Activated CD4-positive, CD25-positive, alpha-beta regulatory T cell (primary cell): ENCODE results near the gene FOXD4L1.
"Not testable (repeated sequence)": the region's sequence is repeated elsewhere in the genome, so short reads cannot be mapped to it uniquely, and the experiment has no call there.

Experiments used
- DNase-seq, 4 experiments: peaks; one replicate each; lab custom pipeline; 2025; lab: John Stamatoyannopoulos, UW

FOXD4L1 gene

GRCh38 chr2:113498365-113498764 is at the start of gene FOXD4L1:
TSS of gene FOXD4L1 (plus strand) at chr2:113498665. CDS start at chr2:113499257, 592 bp downstream.
- DNase-seq, result not testable (repeated sequence)

- not testable (repeated sequence) for DNase-seq
Measured at GRCh38 chr2:113465770-113466169, 32.7 kb upstream of the FOXD4L1 start.

GRCh38 chr2:113476688-113477368 is 21.6 kb upstream of the FOXD4L1 start:
- not testable (repeated sequence) for DNase-seq

- DNase-seq, result not testable (repeated sequence)
Measured at GRCh38 chr2:113496527-113496926, 1.9 kb upstream of the FOXD4L1 start.

- DNase-seq, result not testable (repeated sequence)
Measured at GRCh38 chr2:113499019-113499885, 787 bp downstream of the FOXD4L1 start.

GRCh38 chr2:113499886-113500722 is 1.6 kb downstream of the FOXD4L1 start:
- not testable (repeated sequence) for DNase-seq

GRCh38 chr2:113500723-113501038 is 2.2 kb downstream of the FOXD4L1 start:
- DNase-seq, result not testable (repeated sequence)

- not testable (repeated sequence) for DNase-seq
Measured at GRCh38 chr2:113502216-113503093, 4.0 kb downstream of the FOXD4L1 start.

- DNase-seq, result not testable (repeated sequence)
Measured at GRCh38 chr2:113503094-113504042, 4.9 kb downstream of the FOXD4L1 start.

GRCh38 chr2:113504081-113504480 is 5.6 kb downstream of the FOXD4L1 start:
- not testable (repeated sequence) for DNase-seq

- not testable (repeated sequence) for DNase-seq
Measured at GRCh38 chr2:113507394-113508140, 9.1 kb downstream of the FOXD4L1 start.

GRCh38 chr2:113508187-113508586 is 9.7 kb downstream of the FOXD4L1 start:
- not testable (repeated sequence) for DNase-seq

- DNase-seq, result not testable (repeated sequence)
Measured at GRCh38 chr2:113510913-113511312, 12.4 kb downstream of the FOXD4L1 start.

- DNase-seq, result not testable (repeated sequence)
Measured at GRCh38 chr2:113511859-113512258, 13.4 kb downstream of the FOXD4L1 start.

- not testable (repeated sequence) for DNase-seq
Measured at GRCh38 chr2:113515457-113515856, 17.0 kb downstream of the FOXD4L1 start.

- DNase-seq, result not testable (repeated sequence)
Measured at GRCh38 chr2:113515995-113516394, 17.5 kb downstream of the FOXD4L1 start.

GRCh38 chr2:113517025-113517424 is 18.6 kb downstream of the FOXD4L1 start:
- DNase-seq, result not testable (repeated sequence)

GRCh38 chr2:113520837-113521236 is 22.4 kb downstream of the FOXD4L1 start:
- not testable (repeated sequence) for DNase-seq

- not testable (repeated sequence) for DNase-seq
Measured at GRCh38 chr2:113521492-113521891, 23.0 kb downstream of the FOXD4L1 start.
